Measurements from ENCODE around the gene PLB1.

GRCh38 chr2:28654663-28655320 is 158.9 kb downstream of the PLB1 start:
- no peak for TF ChIP-seq EZH2 (IDR thresholded peaks at IDR 0.05; ENCODE audit: insufficient read depth, poor library complexity, severe bottlenecking)
- TF ChIP-seq EZH2phosphoT487 (IDR thresholded peaks at IDR 0.05; ENCODE audit: insufficient read depth, low read depth), result no peak
